Measurements from ENCODE around the gene NPIPA3. TPM values are rescaled to one million over a fixed set of nuclear protein-coding genes. Genes with fewer than 3 reads are reported as not detected.
A peak's percentile ranks its signal among the peaks of the same experiment; 100 is the strongest.
"Not testable (repeated sequence)": the region's sequence is repeated elsewhere in the genome, so short reads cannot be mapped to it uniquely, and the experiment has no call there.

The NPIPA3 gene
- total and polyA plus RNA-seq, 4 donors, result 0.22 to 1.5 (median 1.0) TPM; not detected in 1

DNA sequence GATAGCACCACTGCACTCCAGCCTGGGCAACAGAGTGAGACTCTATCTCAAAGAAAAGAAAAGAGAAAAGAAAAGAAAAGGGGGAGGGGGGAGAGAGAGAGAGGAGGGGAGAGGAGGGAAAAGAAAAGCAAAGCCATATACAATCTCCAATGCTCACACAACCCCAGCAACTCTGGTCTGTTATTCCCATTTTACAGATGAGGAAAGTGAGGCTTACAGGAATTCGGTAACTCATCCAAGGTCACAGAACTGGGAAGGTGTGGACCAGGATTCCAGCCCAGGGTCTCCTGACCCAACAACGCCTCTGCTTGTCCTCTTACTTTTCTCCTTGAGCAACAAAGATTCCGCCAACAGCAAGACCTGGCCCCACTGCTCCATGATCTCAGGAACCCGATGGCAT lies 22.1 kb upstream of the NPIPA3 start:
- Histone ChIP-seq H3K4me3 (no peak overlapping the region), H3K9me3 (ENCODE audit: control insufficient read depth in 4 of 4, insufficient read depth in 3 of 4, low read length in 3 of 4) (no peaks in the 10 kb centered on the region), H3K36me3 (ENCODE audit: control insufficient read depth in 4 of 4, insufficient read depth in 4 of 4, low read length in 4 of 4) (no peaks in the 10 kb centered on the region), H3K4me1 (ENCODE audit: control insufficient read depth in 5 of 5, insufficient read depth in 5 of 5, low read length in 5 of 5) (no peaks in the 10 kb centered on the region), H3K27ac (ENCODE audit: low read depth in 1 of 2, low read length in 1 of 2) (no peak overlapping the region), H3K9ac (ENCODE audit: insufficient read depth in 1 of 2, low read length in 2 of 2) (no peak overlapping the region), H3K27me3 (ENCODE audit: control insufficient read depth in 3 of 3, insufficient read depth in 3 of 3, low read length in 2 of 3) (no peaks in the 10 kb centered on the region)
- TF ChIP-seq, protein P1, sequence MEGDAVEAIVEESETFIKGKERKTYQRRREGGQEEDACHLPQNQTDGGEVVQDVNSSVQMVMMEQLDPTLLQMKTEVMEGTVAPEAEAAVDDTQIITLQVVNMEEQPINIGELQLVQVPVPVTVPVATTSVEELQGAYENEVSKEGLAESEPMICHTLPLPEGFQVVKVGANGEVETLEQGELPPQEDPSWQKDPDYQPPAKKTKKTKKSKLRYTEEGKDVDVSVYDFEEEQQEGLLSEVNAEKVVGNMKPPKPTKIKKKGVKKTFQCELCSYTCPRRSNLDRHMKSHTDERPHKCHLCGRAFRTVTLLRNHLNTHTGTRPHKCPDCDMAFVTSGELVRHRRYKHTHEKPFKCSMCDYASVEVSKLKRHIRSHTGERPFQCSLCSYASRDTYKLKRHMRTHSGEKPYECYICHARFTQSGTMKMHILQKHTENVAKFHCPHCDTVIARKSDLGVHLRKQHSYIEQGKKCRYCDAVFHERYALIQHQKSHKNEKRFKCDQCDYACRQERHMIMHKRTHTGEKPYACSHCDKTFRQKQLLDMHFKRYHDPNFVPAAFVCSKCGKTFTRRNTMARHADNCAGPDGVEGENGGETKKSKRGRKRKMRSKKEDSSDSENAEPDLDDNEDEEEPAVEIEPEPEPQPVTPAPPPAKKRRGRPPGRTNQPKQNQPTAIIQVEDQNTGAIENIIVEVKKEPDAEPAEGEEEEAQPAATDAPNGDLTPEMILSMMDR (IDR thresholded peaks at IDR 0.05; ENCODE audit: control extremely low read depth, extremely low read depth), result no peak
- ATAC-seq (ENCODE audit: insufficient read depth, low FRiP score), result no peak
- DNase-seq, result no peak
- 94 to 98% methylated on average over 4 of the region's 4 CpGs for WGBS, 2 donors

DNA sequence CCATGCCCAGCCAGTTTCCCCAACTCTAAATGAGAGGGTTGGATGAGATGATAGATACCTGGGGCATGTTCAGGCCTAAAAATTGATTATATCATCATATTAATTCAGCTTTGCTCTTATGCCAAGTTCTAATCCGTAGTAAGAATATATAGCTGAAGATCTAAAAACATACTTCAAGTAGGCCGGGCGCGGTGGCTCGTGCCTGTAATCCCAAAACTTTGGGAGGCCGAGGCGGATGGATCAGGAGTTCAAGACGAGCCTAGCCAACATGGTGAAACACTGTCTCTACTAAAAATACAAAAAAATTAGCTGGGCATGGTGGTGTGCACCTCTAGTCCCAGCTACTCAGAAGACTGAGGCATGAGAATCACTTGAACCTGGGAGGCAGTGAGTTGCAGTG lies 21.1 kb upstream of the NPIPA3 start:
- WGBS, 2 donors, result 96 to 98% methylated on average over 8 of the region's 8 CpGs
- Histone ChIP-seq H3K27me3 (ENCODE audit: control insufficient read depth in 3 of 3, insufficient read depth in 3 of 3, low read length in 2 of 3) (no peaks in the 10 kb centered on the region), H3K36me3 (ENCODE audit: control insufficient read depth in 4 of 4, insufficient read depth in 4 of 4, low read length in 4 of 4) (no peaks in the 10 kb centered on the region), H3K9me3 (ENCODE audit: control insufficient read depth in 4 of 4, insufficient read depth in 3 of 4, low read length in 3 of 4) (no peaks in the 10 kb centered on the region), H3K4me3 (no peak overlapping the region), H3K27ac (ENCODE audit: low read depth in 1 of 2, low read length in 1 of 2) (no peak overlapping the region), H3K4me1 (ENCODE audit: control insufficient read depth in 5 of 5, insufficient read depth in 5 of 5, low read length in 5 of 5) (no peaks in the 10 kb centered on the region), H3K9ac (ENCODE audit: insufficient read depth in 1 of 2, low read length in 2 of 2) (no peak overlapping the region)
- TF ChIP-seq, protein P1 (IDR thresholded peaks at IDR 0.05; ENCODE audit: control extremely low read depth, extremely low read depth), result no peak
- ATAC-seq (ENCODE audit: insufficient read depth, low FRiP score) (no peak), DNase-seq (no peak)

DNA sequence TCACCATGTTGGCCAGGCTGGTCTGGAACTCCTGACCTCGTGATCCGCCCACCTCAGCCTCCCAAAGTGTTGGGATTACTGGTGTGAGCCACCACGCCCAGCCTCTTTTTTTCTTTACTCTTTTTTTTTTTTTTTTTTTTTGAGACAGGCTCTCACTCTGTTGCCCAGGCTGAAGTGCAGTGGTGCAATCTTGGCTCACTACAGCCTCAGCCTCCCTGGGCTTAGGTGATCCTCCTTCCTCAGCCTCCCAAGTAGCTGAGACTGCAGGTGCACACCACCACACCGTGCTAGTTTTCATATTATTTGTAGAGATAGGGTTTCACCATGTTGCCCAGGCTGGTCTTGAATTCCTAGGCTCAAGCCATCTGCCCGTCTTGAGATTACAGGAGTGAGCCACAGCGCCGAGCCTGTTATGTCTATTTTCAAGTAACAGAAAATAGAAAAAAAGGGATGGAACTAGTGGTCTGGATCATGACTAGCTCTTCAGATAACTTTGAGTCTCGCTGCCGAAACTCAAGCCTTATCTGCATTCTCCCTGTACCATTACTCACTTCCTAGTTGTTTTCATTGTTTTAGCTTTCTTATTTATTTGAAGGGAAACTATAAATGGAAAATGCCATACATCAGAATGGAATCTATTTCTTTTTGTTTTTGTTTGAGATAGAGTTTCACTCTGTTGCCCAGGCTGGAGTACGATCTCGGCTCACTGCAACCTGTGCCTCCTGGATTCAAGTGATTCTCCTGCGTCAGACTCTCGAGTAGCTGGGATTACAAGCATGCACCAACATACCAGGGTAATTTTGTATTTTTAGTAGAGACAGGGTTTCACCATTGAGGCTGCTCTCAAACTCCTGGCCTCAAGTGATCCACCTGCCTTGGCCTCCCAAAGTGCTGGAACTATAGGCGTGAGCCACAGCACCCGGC lies 17.1 kb upstream of the NPIPA3 start:
- not testable (repeated sequence) for H3K9ac ChIP-seq (ENCODE audit: insufficient read depth in 1 of 2, low read length in 2 of 2); H3K36me3 ChIP-seq (ENCODE audit: control insufficient read depth in 4 of 4, insufficient read depth in 4 of 4, low read length in 4 of 4); H3K4me3 ChIP-seq; H3K27ac ChIP-seq (ENCODE audit: low read depth in 1 of 2, low read length in 1 of 2); DNase-seq; H3K9me3 ChIP-seq (ENCODE audit: control insufficient read depth in 4 of 4, insufficient read depth in 3 of 4, low read length in 3 of 4); ATAC-seq (ENCODE audit: insufficient read depth, low FRiP score); H3K4me1 ChIP-seq (ENCODE audit: control insufficient read depth in 5 of 5, insufficient read depth in 5 of 5, low read length in 5 of 5); H3K27me3 ChIP-seq (ENCODE audit: control insufficient read depth in 3 of 3, insufficient read depth in 3 of 3, low read length in 2 of 3)
- WGBS, 2 donors, result 72 to 85% methylated on average over 15 of the region's 15 CpGs

DNA sequence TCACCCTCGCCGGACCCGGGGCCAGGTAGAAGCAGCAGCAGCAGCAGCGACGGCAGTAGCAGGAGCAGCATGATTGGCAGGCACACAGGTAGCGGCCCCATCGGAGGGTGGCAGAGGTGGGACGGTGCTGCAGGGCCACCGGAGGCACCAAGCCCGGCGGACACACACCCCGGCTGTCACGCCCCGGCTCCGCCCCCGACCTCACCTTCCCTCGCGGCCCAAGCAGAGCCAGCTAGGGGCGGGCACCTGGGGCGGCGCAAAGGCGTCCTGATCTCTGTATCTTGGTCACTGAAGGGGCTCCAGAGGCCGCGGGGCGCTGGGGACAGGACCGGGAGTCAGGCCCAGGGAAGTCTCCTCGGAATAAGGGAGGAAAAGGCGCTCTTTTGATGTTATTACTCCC lies 9.1 kb upstream of the NPIPA3 start, which contains the start of gene PLA2G10:
Gene PLA2G10 (minus strand): TSS at position 180 of the 400 bp plus-strand sequence. CDS start 79 bp downstream, at position 101.
- not testable (repeated sequence) for H3K9me3 ChIP-seq (ENCODE audit: control insufficient read depth in 4 of 4, insufficient read depth in 3 of 4, low read length in 3 of 4); DNase-seq; ATAC-seq (ENCODE audit: insufficient read depth, low FRiP score); H3K4me3 ChIP-seq; H3K27me3 ChIP-seq (ENCODE audit: control insufficient read depth in 3 of 3, insufficient read depth in 3 of 3, low read length in 2 of 3); H3K27ac ChIP-seq (ENCODE audit: low read depth in 1 of 2, low read length in 1 of 2); H3K36me3 ChIP-seq (ENCODE audit: control insufficient read depth in 4 of 4, insufficient read depth in 4 of 4, low read length in 4 of 4); H3K9ac ChIP-seq (ENCODE audit: insufficient read depth in 1 of 2, low read length in 2 of 2); H3K4me1 ChIP-seq (ENCODE audit: control insufficient read depth in 5 of 5, insufficient read depth in 5 of 5, low read length in 5 of 5)
- WGBS, 2 donors, result no CpG with 5 or more reads among the region's 28 CpGs

DNA sequence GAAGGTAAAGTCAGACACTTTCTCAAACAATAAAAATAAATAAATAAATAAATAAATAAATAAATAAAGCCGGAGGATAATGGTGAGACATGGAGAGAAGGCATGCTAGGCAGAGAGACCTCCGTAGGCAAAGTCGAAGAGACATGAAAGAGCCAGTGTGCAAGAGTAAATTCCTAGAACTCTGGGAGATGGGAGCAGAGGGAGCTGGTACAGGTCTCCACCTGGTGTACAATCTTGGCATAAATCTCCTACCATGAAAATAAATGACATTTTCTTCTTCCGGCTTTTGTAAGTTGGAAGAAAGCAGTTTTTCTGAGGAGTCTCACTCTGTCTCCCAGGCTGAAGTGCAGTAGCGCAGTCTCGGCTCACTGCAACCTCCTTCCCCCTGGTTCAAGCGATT lies 1.4 kb upstream of the NPIPA3 start:
- H3K27me3 ChIP-seq (ENCODE audit: control insufficient read depth in 3 of 3, insufficient read depth in 3 of 3, low read length in 2 of 3); H3K9ac ChIP-seq (ENCODE audit: insufficient read depth in 1 of 2, low read length in 2 of 2); H3K4me3 ChIP-seq; H3K27ac ChIP-seq (ENCODE audit: low read depth in 1 of 2, low read length in 1 of 2); H3K4me1 ChIP-seq (ENCODE audit: control insufficient read depth in 5 of 5, insufficient read depth in 5 of 5, low read length in 5 of 5); H3K9me3 ChIP-seq (ENCODE audit: control insufficient read depth in 4 of 4, insufficient read depth in 3 of 4, low read length in 3 of 4); DNase-seq; H3K36me3 ChIP-seq (ENCODE audit: control insufficient read depth in 4 of 4, insufficient read depth in 4 of 4, low read length in 4 of 4); ATAC-seq (ENCODE audit: insufficient read depth, low FRiP score): not testable (repeated sequence)
- 45 to 71% methylated on average over 2 of the region's 7 CpGs for WGBS, 2 donors

DNA sequence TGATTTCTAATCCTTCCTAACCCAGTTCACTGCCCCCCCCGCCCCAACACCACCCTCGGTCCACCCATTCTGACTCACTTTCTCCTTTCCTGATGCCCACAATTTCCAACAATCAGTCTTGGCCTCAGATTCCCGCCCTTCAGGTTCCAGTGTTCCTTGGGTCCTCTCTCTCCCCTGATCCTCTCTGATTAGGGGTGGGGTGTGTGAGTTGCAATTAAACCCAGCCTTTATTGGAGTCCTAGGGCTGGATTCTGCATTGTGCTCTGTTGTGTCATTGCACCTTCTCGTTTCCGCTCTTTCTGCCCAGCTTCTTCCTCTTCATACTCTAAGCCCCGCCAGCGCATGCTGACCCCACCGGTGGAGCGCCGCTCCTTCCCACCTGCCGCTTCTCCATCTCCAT lies 539 bp upstream of the NPIPA3 start:
- H3K9ac ChIP-seq (ENCODE audit: insufficient read depth in 1 of 2, low read length in 2 of 2); H3K27me3 ChIP-seq (ENCODE audit: control insufficient read depth in 3 of 3, insufficient read depth in 3 of 3, low read length in 2 of 3); H3K4me3 ChIP-seq; H3K4me1 ChIP-seq (ENCODE audit: control insufficient read depth in 5 of 5, insufficient read depth in 5 of 5, low read length in 5 of 5); H3K27ac ChIP-seq (ENCODE audit: low read depth in 1 of 2, low read length in 1 of 2); DNase-seq; H3K36me3 ChIP-seq (ENCODE audit: control insufficient read depth in 4 of 4, insufficient read depth in 4 of 4, low read length in 4 of 4); ATAC-seq (ENCODE audit: insufficient read depth, low FRiP score); H3K9me3 ChIP-seq (ENCODE audit: control insufficient read depth in 4 of 4, insufficient read depth in 3 of 4, low read length in 3 of 4): not testable (repeated sequence)
- no CpG with 5 or more reads among the region's 11 CpGs for WGBS, 2 donors

DNA sequence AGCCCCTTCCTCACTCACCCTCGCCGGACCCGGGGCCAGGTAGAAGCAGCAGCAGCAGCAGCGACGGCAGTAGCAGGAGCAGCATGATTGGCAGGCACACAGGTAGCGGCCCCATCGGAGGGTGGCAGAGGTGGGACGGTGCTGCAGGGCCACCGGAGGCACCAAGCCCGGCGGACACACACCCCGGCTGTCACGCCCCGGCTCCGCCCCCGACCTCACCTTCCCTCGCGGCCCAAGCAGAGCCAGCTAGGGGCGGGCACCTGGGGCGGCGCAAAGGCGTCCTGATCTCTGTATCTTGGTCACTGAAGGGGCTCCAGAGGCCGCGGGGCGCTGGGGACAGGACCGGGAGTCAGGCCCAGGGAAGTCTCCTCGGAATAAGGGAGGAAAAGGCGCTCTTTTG lies 30.0 kb downstream of the NPIPA3 start:
- ATAC-seq (ENCODE audit: insufficient read depth, low FRiP score), result peak; percentile 53
- H3K9ac ChIP-seq (ENCODE audit: insufficient read depth in 1 of 2, low read length in 2 of 2); DNase-seq; H3K36me3 ChIP-seq (ENCODE audit: control insufficient read depth in 4 of 4, insufficient read depth in 4 of 4, low read length in 4 of 4); H3K4me3 ChIP-seq; H3K27me3 ChIP-seq (ENCODE audit: control insufficient read depth in 3 of 3, insufficient read depth in 3 of 3, low read length in 2 of 3); H3K4me1 ChIP-seq (ENCODE audit: control insufficient read depth in 5 of 5, insufficient read depth in 5 of 5, low read length in 5 of 5); H3K9me3 ChIP-seq (ENCODE audit: control insufficient read depth in 4 of 4, insufficient read depth in 3 of 4, low read length in 3 of 4); H3K27ac ChIP-seq (ENCODE audit: low read depth in 1 of 2, low read length in 1 of 2): not testable (repeated sequence)
- no CpG with 5 or more reads among the region's 28 CpGs for WGBS, 2 donors

All from lung (tissue), 12 donors.